K562 (cell line): ENCODE data around the gene PRDM10. TPM values are rescaled to one million over a fixed set of nuclear protein-coding genes. Genes with fewer than 3 reads are reported as not detected.

Experiments used
- ATAC-seq: fragments of 200-7000 bp; cut with Tn5 transposase; 3 replicates; pipeline ENCODE4 v1.9.1; 2020; ENCODE audit warnings: moderate library complexity
- BruUV-seq: library from RNA; stranded (reverse); fragments of 400-500 nt; replicated peaks from 2 replicates; lab custom pipeline; 2021; lab: Mats Ljungman, UMichigan
- CTCF ChIA-PET: fragments of 300-600 bp; formaldehyde crosslinking; extraction: SDS; loops from one replicate; lab custom pipeline; 2021; ENCODE audit warnings: low intra/inter-chr PET ratio; lab: Yijun Ruan, JAX
- POLR2A ChIA-PET: fragments of 300-600, 350-650 bp; sonication (Branson Sonifier 250); formaldehyde crosslinking; extraction: SDS; loops from one replicate; lab custom pipeline; 2021; ENCODE audit warnings: antibody characterized with exemption, inconsistent platforms; lab: Yijun Ruan, JAX
- DNase-seq, 4 experiments: peaks; one replicate each; pipeline versions ENCODE4 v3.0.0 to v3.0.0-alpha.2; 2011 to 2018; ENCODE audit warnings: low spot score in 3 of 4, mixed read lengths in 3 of 4; ENCODE audit errors: extremely low read depth in 1 of 4
- FAIRE-seq: peaks from 2 replicates; lab custom pipeline; 2011; peaks lifted over from hg19 to GRCh38; lab: Jason Lieb, UNC
- H2AFZ ChIP-seq: 2 replicates; pipeline ENCODE4 v1.6.0; 2011; ENCODE audit warnings: low read depth, low read length, control low read depth, inconsistent platforms
- H3K27ac ChIP-seq: fragments of 200-600 bp; 3 replicates; pipeline ENCODE4 v1.8.0; 2011; ENCODE audit warnings: low read depth, mild to moderate bottlenecking, control low read depth, inconsistent platforms, low read length, moderate library complexity, mixed read lengths; ENCODE audit errors: extremely low read depth
- H3K27me3 ChIP-seq, 2 experiments: fragments of 300-600 bp in 1 of 2; 2 replicates in 1 of 2; 3 replicates in 1 of 2; pipeline versions ENCODE4 v1.6.0 to v1.8.0; 2011; ENCODE audit warnings: inconsistent platforms in 2 of 2, low read length in 2 of 2, mild to moderate bottlenecking in 1 of 2, mixed read lengths in 1 of 2, moderate library complexity in 1 of 2; ENCODE audit not compliant: control insufficient read depth in 2 of 2, insufficient read depth in 2 of 2
- H3K36me3 ChIP-seq: fragments of 300-600 bp; 3 replicates; pipeline ENCODE4 v1.8.0; 2011; ENCODE audit warnings: mild to moderate bottlenecking, low read length, inconsistent platforms; ENCODE audit not compliant: control insufficient read depth, insufficient read depth
- H3K4me1 ChIP-seq, 2 experiments: fragments of 200-600 bp in 1 of 2; replicated peaks in 1 of 2; 2 replicates in 1 of 2; 3 replicates in 1 of 2; pipeline versions ENCODE4 v1.5.1 to v1.8.0; 2011; ENCODE audit warnings: inconsistent platforms in 2 of 2, low read length in 2 of 2, mild to moderate bottlenecking in 1 of 2, mixed read lengths in 1 of 2, moderate library complexity in 1 of 2; ENCODE audit not compliant: control insufficient read depth in 2 of 2, insufficient read depth in 2 of 2
- H3K4me2 ChIP-seq: 2 replicates; pipeline ENCODE4 v1.6.1; 2011; ENCODE audit warnings: low read length, control low read depth, inconsistent platforms, mixed read lengths; ENCODE audit not compliant: insufficient read depth
- H3K4me3 ChIP-seq: fragments of 200-600 bp; sonication (generic), shearing (Covaris generic); 2 replicates; pipeline ENCODE4 v1.5.1; 2016; ENCODE audit warnings: control low read depth, inconsistent platforms
- H3K79me2 ChIP-seq: fragments of 200-600 bp; 3 replicates; pipeline ENCODE4 v1.8.0; 2011; ENCODE audit warnings: low read length, inconsistent platforms; ENCODE audit not compliant: control insufficient read depth, insufficient read depth
- H3K9ac ChIP-seq, 2 experiments: 2 replicates each; pipeline versions ENCODE4 v1.6.0 to v1.6.1; 2011; ENCODE audit warnings: low read depth in 2 of 2, low read length in 2 of 2, control low read depth in 1 of 2, inconsistent platforms in 1 of 2, mild to moderate bottlenecking in 1 of 2, mixed read lengths in 1 of 2; ENCODE audit not compliant: insufficient read depth in 1 of 2
- H3K9me1 ChIP-seq: one replicate; pipeline ENCODE4 v1.6.0; 2011; ENCODE audit warnings: inconsistent platforms, mild to moderate bottlenecking, low read length, moderate library complexity; ENCODE audit not compliant: control insufficient read depth, insufficient read depth
- H3K9me3 ChIP-seq: replicated peaks from 2 replicates; pipeline ENCODE4 v1.5.1; 2011; ENCODE audit warnings: low read depth, low read length, inconsistent platforms; ENCODE audit not compliant: control insufficient read depth, insufficient read depth
- H4K20me1 ChIP-seq: replicated peaks from 2 replicates; pipeline ENCODE4 v1.6.1; 2011; ENCODE audit warnings: low read length, inconsistent platforms, mixed read lengths; ENCODE audit not compliant: control insufficient read depth, insufficient read depth
- ADNP ChIP-seq: fragments of 200-800 bp; sonication (Bioruptor generic); IDR thresholded peaks from 2 replicates; pipeline ENCODE4 v1.6.1; 2016; ENCODE audit warnings: missing genetic modification characterization, missing compliant biosample characterization
- HMBOX1 ChIP-seq: sonication (generic); IDR thresholded peaks from 2 replicates; pipeline ENCODE4 v1.6.1; 2016
- HMG20B ChIP-seq: fragments of 250-450 bp; sonication (Bioruptor Pico); IDR thresholded peaks from 2 replicates; pipeline ENCODE4 v1.5.0; 2021; ENCODE audit warnings: mild to moderate bottlenecking
- KDM2B ChIP-seq: fragments of 250-450 bp; sonication (Bioruptor Pico); IDR thresholded peaks from 2 replicates; pipeline ENCODE4 v1.8.0; 2021; ENCODE audit warnings: mild to moderate bottlenecking, moderate library complexity
- MCM2 ChIP-seq: fragments of 450-650 bp; IDR thresholded peaks from 2 replicates; pipeline ENCODE4 v1.6.1; 2017; ENCODE audit warnings: low read depth, mild to moderate bottlenecking
- PTTG1 ChIP-seq: fragments of 450-650 bp; IDR thresholded peaks from 2 replicates; pipeline ENCODE4 v1.6.1; 2016; ENCODE audit warnings: low read depth, mild to moderate bottlenecking, missing genetic modification characterization, missing compliant biosample characterization
- RCOR1 ChIP-seq, 2 experiments: IDR thresholded peaks; 2 replicates each; pipeline ENCODE4 v1.6.1; 2012; ENCODE audit warnings: low read depth in 2 of 2, low read length in 2 of 2, borderline replicate concordance in 1 of 2, improper control_type of control experiment in 1 of 2
- SIN3B ChIP-seq: fragments of 450-650 bp; IDR thresholded peaks from 2 replicates; pipeline ENCODE4 v1.6.1; 2017; ENCODE audit warnings: low read depth, mild to moderate bottlenecking, moderate library complexity
- TAF9B ChIP-seq: fragments of 450-650 bp; IDR thresholded peaks from 2 replicates; pipeline ENCODE4 v1.6.1; 2018; ENCODE audit warnings: mild to moderate bottlenecking; ENCODE audit not compliant: partially characterized antibody
- TCF7L2 ChIP-seq: fragments of 150-350 bp; IDR thresholded peaks from 2 replicates; pipeline ENCODE4 v1.6.1; 2016; ENCODE audit warnings: low read depth, mild to moderate bottlenecking, low read length, moderate library complexity
- ZBED1 ChIP-seq: IDR thresholded peaks from 2 replicates; pipeline ENCODE4 v1.6.1; 2014
- ZBTB7A ChIP-seq: IDR thresholded peaks from 2 replicates; pipeline ENCODE4 v1.6.1; 2011; ENCODE audit warnings: low read depth, mild to moderate bottlenecking, low read length, moderate library complexity, borderline replicate concordance; ENCODE audit not compliant: control insufficient read depth
- ZNF589 ChIP-seq: fragments of 200-800 bp; sonication (Bioruptor generic); IDR thresholded peaks from 2 replicates; pipeline ENCODE4 v1.6.1; 2016; ENCODE audit warnings: low read depth, missing genetic modification characterization, missing compliant biosample characterization
- ZNF75A ChIP-seq: fragments of 450-650 bp; formaldehyde crosslinking; IDR thresholded peaks from 2 replicates; pipeline ENCODE4 v1.4.0; 2020; ENCODE audit warnings: mild to moderate bottlenecking
- WGBS: fragments of 100-300 bp; shearing (Covaris generic); methylation state at CpG from one replicate; pipeline ENCODE4 v1.1.6; 2016; ENCODE audit warnings: low coverage, mixed read lengths; ENCODE audit not compliant: insufficient coverage; ENCODE audit errors: missing lambda C conversion rate; 5-methylcytosine and 5-hydroxymethylcytosine counted together
- in situ Hi-C: fragments of 300-500 bp; cut with MboI; formaldehyde crosslinking; loops from 4 replicates; pipeline ENCODE4 v1.15.0; 2018; ENCODE audit warnings: inconsistent platforms, mixed read lengths
- intact Hi-C: fragments of 100-400 bp; cut with micrococcal nuclease; formaldehyde crosslinking; loops from 2 replicates; pipeline ENCODE4 v1.14.2; 2022
- polyA plus RNA-seq, 8 experiments: library from polyadenylated mRNA; depleted of rRNA in 4 of 8; stranded (reverse) in 5 of 8; unstranded in 3 of 8; fragments of >200 nt; fragmentation: Nextera tagmentation in 2 of 8; fragmentation: Illumina TruSeq in 1 of 8; extraction: Ambion mirVana in 2 of 8; extraction: Trizol in 1 of 8; gene quantifications; 2 replicates each; pipeline versions ENCODE4 v1.2.1 to v1.2.3, GENCODE V29; 2011 to 2014; ENCODE audit warnings: inconsistent platforms in 1 of 8, missing spikeins in 1 of 8
- total RNA-seq, 7 experiments: library from RNA; depleted of rRNA in 6 of 7; stranded (reverse); fragments of >200 nt in 6 of 7; fragmentation: Illumina TruSeq in 2 of 7; extraction: Trizol in 2 of 7; gene quantifications; 2 replicates each; pipeline versions ENCODE4 v1.2.1 to v1.2.3, GENCODE V29; 2011 to 2021; ENCODE audit warnings: low replicate concordance in 1 of 7
- TF ChIP-seq, protein P1 (sequence below): sonication (generic); formaldehyde crosslinking; IDR thresholded peaks from 2 replicates; pipeline ENCODE4 v1.8.1; 2023; ENCODE audit warnings: mild to moderate bottlenecking, missing genetic modification reagents

Gene PRDM10
- total and polyA plus RNA-seq, 9 of the 15 experiments (the other 6 are each of a cell fraction or from before 2014, with no cell fraction given): 0.89 to 9.3 (median 4.5) TPM

DNA sequence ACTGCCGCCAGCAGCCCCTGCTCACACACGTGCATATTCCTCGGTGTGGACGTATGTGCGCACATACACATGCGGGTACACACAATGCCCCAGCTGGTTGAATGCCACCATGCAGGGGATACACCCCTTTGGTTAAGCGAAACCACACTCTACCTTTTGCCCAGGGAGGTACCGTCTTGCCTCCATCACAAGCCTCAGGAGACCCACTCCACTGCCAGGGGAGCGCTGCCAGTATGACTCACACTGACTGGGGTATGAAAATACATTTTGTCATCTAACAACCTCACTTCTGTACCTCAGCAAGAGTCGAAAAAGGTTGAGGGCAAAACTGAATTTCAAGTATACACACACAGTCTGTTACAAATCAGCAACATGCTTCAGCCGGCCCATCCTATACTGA, 147.5 kb downstream of the PRDM10 start:
- Histone ChIP-seq H3K9me1 (no peaks in the 10 kb centered on the region), H3K4me2 (no peak overlapping the region), H3K4me1 (no peaks in the 10 kb centered on the region), H3K79me2 (no peaks in the 10 kb centered on the region), H3K27ac (no peak overlapping the region), H3K9me3 (no peaks in the 10 kb centered on the region), H3K4me3 (no peak overlapping the region), H3K27me3 (peaks cover 41 to 45% of the 10 kb centered on the region in 2 experiments; a peak in 4 of 5 replicates), H3K36me3 (peaks cover 4% of the 10 kb centered on the region; the same call in 1 of the 3 replicates), H4K20me1 (no peaks in the 10 kb centered on the region), H2AFZ (no peak overlapping the region), H3K9ac (no peak overlapping the region)
- no peak for DNase-seq
- ATAC-seq: no peak
- WGBS: 34% methylated on average over 11 of the region's 11 CpGs
- ChIA-PET POLR2A (no interaction called here), CTCF (no interaction called here)
- FAIRE-seq: no peak
- no peak for TF ChIP-seq PTTG1 (tag)
- no peak for TF ChIP-seq KDM2B (CRISPR knock-in tag)
- no peak for TF ChIP-seq HMBOX1
- no peak for TF ChIP-seq SIN3B
- in situ Hi-C loops: no loop called here
- intact Hi-C loops: no loop called here
- BruUV-seq: no TSS peak

GRCh38 chr11:129854232-129854805, 148.3 kb downstream of the PRDM10 start:
- H3K4me2 ChIP-seq: no peak overlapping the region
- DNase-seq: no peak
- H3K9me3 ChIP-seq: no peaks in the 10 kb centered on the region
- 34% methylated on average over 7 of the region's 7 CpGs for WGBS
- no peak overlapping the region for H3K27ac ChIP-seq
- no peak overlapping the region for H2AFZ ChIP-seq
- intact Hi-C loops (no loop called here), in situ Hi-C loops (no loop called here)
- H3K36me3 ChIP-seq: no peaks in the 10 kb centered on the region
- POLR2A ChIA-PET: interaction anchor here (1.0 kb wide), 1 partner anchor 20 kb away, joined by 4 read pairs; no protein-coding TSS in a partner anchor
- no peaks in the 10 kb centered on the region for H3K79me2 ChIP-seq
- H4K20me1 ChIP-seq: no peaks in the 10 kb centered on the region
- CTCF ChIA-PET: no interaction called here
- no peaks in the 10 kb centered on the region for H3K9me1 ChIP-seq
- no peaks in the 10 kb centered on the region for H3K4me1 ChIP-seq
- ATAC-seq: no peak
- H3K4me3 ChIP-seq: no peak overlapping the region
- H3K27me3 ChIP-seq: peaks cover 46 to 51% of the 10 kb centered on the region in 2 experiments; a peak in 4 of 5 replicates
- BruUV-seq: no TSS peak
- peak; percentile 15 for FAIRE-seq
- no peak overlapping the region for H3K9ac ChIP-seq
- no peak for TF ChIP-seq TAF9B
- TF ChIP-seq, protein P1, sequence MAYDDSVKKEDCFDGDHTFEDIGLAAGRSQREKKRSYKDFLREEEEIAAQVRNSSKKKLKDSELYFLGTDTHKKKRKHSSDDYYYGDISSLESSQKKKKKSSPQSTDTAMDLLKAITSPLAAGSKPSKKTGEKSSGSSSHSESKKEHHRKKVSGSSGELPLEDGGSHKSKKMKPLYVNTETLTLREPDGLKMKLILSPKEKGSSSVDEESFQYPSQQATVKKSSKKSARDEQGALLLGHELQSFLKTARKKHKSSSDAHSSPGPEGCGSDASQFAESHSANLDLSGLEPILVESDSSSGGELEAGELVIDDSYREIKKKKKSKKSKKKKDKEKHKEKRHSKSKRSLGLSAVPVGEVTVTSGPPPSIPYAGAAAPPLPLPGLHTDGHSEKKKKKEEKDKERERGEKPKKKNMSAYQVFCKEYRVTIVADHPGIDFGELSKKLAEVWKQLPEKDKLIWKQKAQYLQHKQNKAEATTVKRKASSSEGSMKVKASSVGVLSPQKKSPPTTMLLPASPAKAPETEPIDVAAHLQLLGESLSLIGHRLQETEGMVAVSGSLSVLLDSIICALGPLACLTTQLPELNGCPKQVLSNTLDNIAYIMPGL (CRISPR knock-in tag): no peak
- no peak for TF ChIP-seq ZNF75A
- TF ChIP-seq ADNP: no peak
- TF ChIP-seq TCF7L2: no peak
- no peak for TF ChIP-seq RCOR1 (IDR thresholded peaks at IDR 0.05; ENCODE audit: borderline replicate concordance in 1 of 2, low read depth in 2 of 2, low read length in 2 of 2)
- TF ChIP-seq ZBED1: no peak
- TF ChIP-seq ZNF589 (CRISPR knock-in tag): no peak
- no peak for TF ChIP-seq MCM2
- TF ChIP-seq HMG20B (CRISPR knock-in tag): no peak
- no peak for TF ChIP-seq ZBTB7A
